DND-41 (cell line): Measurements from ENCODE around the gene ABI3BP.

Source experiments
- ATAC-seq: fragments of 200-7000 bp; cut with Tn5 transposase; 3 replicates; pipeline ENCODE4 v1.9.1; 2021; ENCODE audit warnings: low read depth; ENCODE audit not compliant: insufficient read depth
- DNase-seq: peaks from one replicate; pipeline ENCODE4 v3.0.0-alpha.2; 2020
- H2AFZ ChIP-seq: 2 replicates; pipeline ENCODE4 v1.6.0; 2012; ENCODE audit warnings: low read depth, low read length
- H3K27ac ChIP-seq: 2 replicates; pipeline ENCODE4 v1.5.1; 2012; ENCODE audit warnings: low read length, inconsistent platforms
- H3K27me3 ChIP-seq: fragments of 200-600 bp; sonication (generic); 2 replicates; pipeline ENCODE4 v1.6.0; 2012; ENCODE audit warnings: low read length, mild to moderate bottlenecking, inconsistent platforms; ENCODE audit not compliant: insufficient read depth, poor library complexity
- H3K36me3 ChIP-seq: 2 replicates; pipeline ENCODE4 v1.5.1; 2012; ENCODE audit warnings: low read length, inconsistent platforms; ENCODE audit not compliant: insufficient read depth
- H3K4me1 ChIP-seq: 2 replicates; pipeline ENCODE4 v1.5.1; 2012; ENCODE audit warnings: mild to moderate bottlenecking, low read length; ENCODE audit not compliant: insufficient read depth
- H3K4me2 ChIP-seq: 2 replicates; pipeline ENCODE4 v1.6.0; 2012; ENCODE audit warnings: mild to moderate bottlenecking, moderate library complexity, low read length, inconsistent platforms; ENCODE audit not compliant: insufficient read depth
- H3K4me3 ChIP-seq, 2 experiments: fragments of 200-600 bp in 1 of 2; shearing (Covaris generic) in 1 of 2; 2 replicates each; pipeline ENCODE4 v1.5.1; 2012 to 2016; ENCODE audit warnings: inconsistent platforms in 2 of 2, low read length in 2 of 2, mild to moderate bottlenecking in 2 of 2, low read depth in 1 of 2, moderate library complexity in 1 of 2
- H3K79me2 ChIP-seq: 2 replicates; pipeline ENCODE4 v1.6.0; 2012; ENCODE audit warnings: low read length, inconsistent platforms; ENCODE audit not compliant: insufficient read depth
- H3K9ac ChIP-seq: 2 replicates; pipeline ENCODE4 v1.6.0; 2012; ENCODE audit warnings: low read depth, mild to moderate bottlenecking, inconsistent platforms, low read length, moderate library complexity
- H3K9me3 ChIP-seq: 2 replicates; pipeline ENCODE4 v1.5.1; 2012; ENCODE audit warnings: low read length, moderate library complexity, mild to moderate bottlenecking, inconsistent platforms; ENCODE audit not compliant: insufficient read depth, severe bottlenecking
- H4K20me1 ChIP-seq: 2 replicates; pipeline ENCODE4 v1.6.0; 2012; ENCODE audit warnings: low read length; ENCODE audit not compliant: insufficient read depth
- CTCF ChIP-seq: IDR thresholded peaks from 2 replicates; pipeline ENCODE4 v1.5.1; 2012; ENCODE audit warnings: borderline replicate concordance, low read length, moderate library complexity, mild to moderate bottlenecking; ENCODE audit not compliant: poor library complexity, severe bottlenecking; ENCODE audit errors: extremely low read depth
- EZH2 ChIP-seq: IDR thresholded peaks from 3 replicates; pipeline ENCODE4 v1.6.1; 2012; ENCODE audit warnings: borderline replicate concordance, low read depth, mild to moderate bottlenecking, moderate library complexity, low read length, inconsistent platforms; ENCODE audit not compliant: severe bottlenecking

The ABI3BP gene

DNA sequence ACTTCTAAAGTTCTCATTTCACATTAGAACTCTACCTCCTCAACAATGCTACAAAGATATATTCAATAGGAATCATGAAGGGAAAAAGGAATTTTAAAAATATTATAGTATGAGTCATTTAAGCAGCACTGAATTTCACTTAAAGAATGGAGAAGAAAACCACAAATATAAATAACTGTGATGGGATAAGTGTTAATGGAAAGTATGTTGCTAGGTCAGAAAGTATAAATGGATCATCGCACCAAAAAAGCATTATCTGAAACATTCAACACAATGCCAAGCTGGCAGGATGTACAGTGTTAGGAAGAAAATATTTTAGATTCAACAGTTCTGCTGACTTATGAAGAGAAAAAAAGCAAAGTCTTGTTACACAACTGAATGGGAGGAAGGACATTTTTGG is 182.6 kb downstream of the ABI3BP start:
- Histone ChIP-seq H3K9me3 (no peaks in the 10 kb centered on the region), H3K36me3 (no peaks in the 10 kb centered on the region), H3K4me2 (no peak overlapping the region), H3K27me3 (peaks cover 4% of the 10 kb centered on the region), H4K20me1 (no peaks in the 10 kb centered on the region), H2AFZ (no peak overlapping the region), H3K79me2 (no peaks in the 10 kb centered on the region), H3K27ac (no peak overlapping the region), H3K4me1 (no peaks in the 10 kb centered on the region), H3K9ac (no peak overlapping the region), H3K4me3 (no peak overlapping the region)
- no peak for ATAC-seq
- no peak for DNase-seq
- TF ChIP-seq CTCF, result no peak
- TF ChIP-seq EZH2, result no peak

DNA sequence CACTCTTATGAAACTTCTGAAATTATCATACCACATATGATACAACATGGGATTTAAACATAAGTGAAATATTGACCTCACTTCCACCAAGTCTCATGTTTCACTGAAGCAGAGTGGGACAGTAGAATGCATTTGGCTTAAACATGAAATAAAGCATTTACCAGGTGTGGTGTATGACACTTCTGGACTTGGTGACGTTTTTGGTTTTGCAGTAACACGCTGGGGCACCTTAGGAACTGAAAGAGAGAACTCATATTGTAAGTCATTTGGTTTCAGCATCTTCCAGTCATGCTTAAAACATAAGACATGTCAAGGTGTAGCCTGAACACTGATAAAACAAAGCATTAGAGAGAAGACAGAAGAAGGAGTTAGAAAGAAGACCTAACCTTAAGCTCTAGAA is 188.6 kb downstream of the ABI3BP start:
- ATAC-seq (no peak), DNase-seq (no peak)
- no peaks in the 10 kb centered on the region for H3K9me3 ChIP-seq
- H3K79me2 ChIP-seq, result no peaks in the 10 kb centered on the region
- H3K4me1 ChIP-seq, result no peaks in the 10 kb centered on the region
- H3K27ac ChIP-seq, result no peak overlapping the region
- no peak overlapping the region for H2AFZ ChIP-seq
- TF ChIP-seq CTCF (no peak), EZH2 (no peak)
- H3K9ac ChIP-seq, result no peak overlapping the region
- no peaks in the 10 kb centered on the region for H3K36me3 ChIP-seq
- H3K4me2 ChIP-seq, result no peak overlapping the region
- no peaks in the 10 kb centered on the region for H3K27me3 ChIP-seq
- no peaks in the 10 kb centered on the region for H4K20me1 ChIP-seq
- H3K4me3 ChIP-seq, result no peak overlapping the region

DNA sequence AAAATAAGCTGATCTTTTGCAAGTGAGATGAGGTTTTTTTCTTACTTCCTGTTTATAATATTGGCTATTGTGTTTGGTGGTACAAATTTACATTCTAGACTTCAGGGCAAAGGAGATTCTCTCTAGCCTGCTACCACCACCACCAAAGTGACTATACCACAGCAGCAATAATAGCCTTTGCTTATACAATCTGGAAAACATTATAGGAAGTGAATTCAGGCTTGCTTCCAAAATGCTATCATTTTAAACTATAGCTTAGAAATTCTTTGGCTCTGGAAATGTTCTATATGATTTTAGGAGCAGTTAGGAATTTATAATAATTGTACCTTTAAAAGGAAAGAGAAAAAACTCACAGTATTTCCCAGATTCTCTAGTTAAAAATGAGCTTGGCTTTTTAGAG is 189.5 kb downstream of the ABI3BP start:
- Histone ChIP-seq H3K27ac (no peak overlapping the region), H2AFZ (no peak overlapping the region), H3K79me2 (no peaks in the 10 kb centered on the region), H4K20me1 (no peaks in the 10 kb centered on the region), H3K4me2 (no peak overlapping the region), H3K36me3 (no peaks in the 10 kb centered on the region), H3K4me1 (no peaks in the 10 kb centered on the region), H3K9me3 (no peaks in the 10 kb centered on the region), H3K9ac (no peak overlapping the region), H3K4me3 (no peak overlapping the region), H3K27me3 (no peaks in the 10 kb centered on the region)
- TF ChIP-seq EZH2 (no peak), CTCF (no peak)
- ATAC-seq (no peak), DNase-seq (no peak)

- no peak overlapping the region for H3K4me2 ChIP-seq
- H3K27me3 ChIP-seq, result no peaks in the 10 kb centered on the region
- no peak overlapping the region for H2AFZ ChIP-seq
- no peak for TF ChIP-seq EZH2
- no peak for TF ChIP-seq CTCF
- H3K9me3 ChIP-seq, result no peaks in the 10 kb centered on the region
- no peak for DNase-seq
- no peak overlapping the region for H3K9ac ChIP-seq
- H3K79me2 ChIP-seq, result no peaks in the 10 kb centered on the region
- ATAC-seq, result no peak
- H3K4me1 ChIP-seq, result no peaks in the 10 kb centered on the region
- no peaks in the 10 kb centered on the region for H3K36me3 ChIP-seq
- H3K27ac ChIP-seq, result no peak overlapping the region
- no peak overlapping the region for H3K4me3 ChIP-seq
- no peaks in the 10 kb centered on the region for H4K20me1 ChIP-seq
Observed at GRCh38 chr3:100802126-100802525, 191.1 kb downstream of the ABI3BP start.
